ENCODE measurements around the gene HSPBAP1. TPM values are rescaled to one million over a fixed set of nuclear protein-coding genes. Genes with fewer than 3 reads are reported as not detected.

The HSPBAP1 gene
- total RNA-seq, 1 experiment from 2014 or later: 9.8 TPM

DNA sequence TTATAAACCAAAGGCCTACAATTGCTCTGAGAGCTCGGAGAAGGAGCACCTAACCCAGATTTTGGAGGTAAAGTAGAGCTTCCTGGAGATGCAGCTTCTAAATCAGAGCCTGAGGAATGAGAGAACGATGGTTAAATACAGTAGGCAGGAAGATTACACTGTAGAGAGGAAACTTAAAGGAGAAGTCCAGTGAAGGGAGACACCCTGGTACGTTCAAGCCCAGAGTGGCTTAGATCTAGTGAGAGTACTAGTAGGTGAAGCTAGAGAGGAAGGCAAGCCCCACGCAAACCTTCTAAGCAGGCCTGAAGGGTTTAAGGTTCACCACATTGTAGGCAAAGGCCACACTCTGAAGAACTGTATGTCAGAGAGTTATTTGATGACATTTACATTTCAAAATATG lies 34.6 kb upstream of the HSPBAP1 start:
- no peaks in the 10 kb centered on the region for H3K4me1 Mint-ChIP-seq
- H2AFZ ChIP-seq (ENCODE audit: low read length): no peak overlapping the region
- H3K23ac ChIP-seq (ENCODE audit: insufficient read length, low read depth, low read length): no peak overlapping the region
- no peak overlapping the region for H3K4me2 ChIP-seq (ENCODE audit: insufficient read depth, insufficient read length, low read length)
- H2BK15ac ChIP-seq (ENCODE audit: low read depth, low read length): no peak overlapping the region
- no peak overlapping the region for H2BK5ac ChIP-seq (ENCODE audit: insufficient read length, low read length)
- no peaks in the 10 kb centered on the region for H3K4me1 ChIP-seq (ENCODE audit: insufficient read depth, low read length)
- no peaks in the 10 kb centered on the region for H3K79me1 ChIP-seq (ENCODE audit: insufficient read depth, low read depth, low read length, poor library complexity, severe bottlenecking)
- H3K14ac ChIP-seq (ENCODE audit: insufficient read depth, low read length): no peak overlapping the region
- H3K27ac Mint-ChIP-seq: peak overlapping the region in 1 of 3 experiments; percentile 12; a peak in 1 of 7 replicates
- no peak overlapping the region for H3K18ac ChIP-seq (ENCODE audit: insufficient read length, low read depth, low read length)
- no peaks in the 10 kb centered on the region for H3K23me2 ChIP-seq (ENCODE audit: insufficient read length, low read depth, low read length, poor library complexity, severe bottlenecking)
- no peak overlapping the region for H2BK120ac ChIP-seq (ENCODE audit: low read depth, low read length, poor library complexity, severe bottlenecking)
- no peaks in the 10 kb centered on the region for H3K79me2 ChIP-seq (ENCODE audit: insufficient read depth, low read length)
- H3K36me3 Mint-ChIP-seq (ENCODE audit: insufficient read depth in 1 of 3, low read depth in 3 of 3): peaks cover 0 to 6% (median 3%) of the 10 kb centered on the region in 3 experiments; a peak in 5 of 7 replicates
- H4K20me1 ChIP-seq (ENCODE audit: control insufficient read depth, insufficient read depth, insufficient read length): no peaks in the 10 kb centered on the region
- no peak overlapping the region for H2BK20ac ChIP-seq (ENCODE audit: low read depth, low read length, poor library complexity, severe bottlenecking)
- no peaks in the 10 kb centered on the region for H3K27me3 Mint-ChIP-seq (ENCODE audit: low read depth)
- H3K27me3 ChIP-seq (ENCODE audit: insufficient read depth, low read length): no peaks in the 10 kb centered on the region
- WGBS (ENCODE audit: extremely low coverage, insufficient read length, low lambda C conversion rate): no CpG with 5 or more reads among the region's 4 CpGs
- H2AK5ac ChIP-seq (ENCODE audit: insufficient read length, low read length): no peak overlapping the region
- no peak overlapping the region for H4K91ac ChIP-seq (ENCODE audit: insufficient read length, low read depth, low read length)
- no peak overlapping the region for H4K8ac ChIP-seq (replicated peaks; ENCODE audit: insufficient read length, low read depth, low read length)
- no peaks in the 10 kb centered on the region for H3K9me3 ChIP-seq (ENCODE audit: control insufficient read depth, low read depth, low read length)
- DNase-seq: no peak
- H3K4me3 Mint-ChIP-seq: no peak overlapping the region
- no peak overlapping the region for H4K5ac ChIP-seq (ENCODE audit: insufficient read length, low read depth, low read length)
- no peak overlapping the region for H3K56ac ChIP-seq (ENCODE audit: insufficient read length, low read depth, low read length)
- H3K4ac ChIP-seq (ENCODE audit: low read depth, low read length): no peak overlapping the region
- no peak overlapping the region for H3T11ph ChIP-seq (ENCODE audit: low read length)
- H3K27ac ChIP-seq (ENCODE audit: insufficient read length, low read depth, low read length): no peak overlapping the region
- no peak overlapping the region for H2BK12ac ChIP-seq (ENCODE audit: insufficient read length, low read depth, low read length)
- no peak overlapping the region for H3K9ac ChIP-seq (ENCODE audit: extremely low read depth, insufficient read length, low read length)
- TF ChIP-seq, protein P1, sequence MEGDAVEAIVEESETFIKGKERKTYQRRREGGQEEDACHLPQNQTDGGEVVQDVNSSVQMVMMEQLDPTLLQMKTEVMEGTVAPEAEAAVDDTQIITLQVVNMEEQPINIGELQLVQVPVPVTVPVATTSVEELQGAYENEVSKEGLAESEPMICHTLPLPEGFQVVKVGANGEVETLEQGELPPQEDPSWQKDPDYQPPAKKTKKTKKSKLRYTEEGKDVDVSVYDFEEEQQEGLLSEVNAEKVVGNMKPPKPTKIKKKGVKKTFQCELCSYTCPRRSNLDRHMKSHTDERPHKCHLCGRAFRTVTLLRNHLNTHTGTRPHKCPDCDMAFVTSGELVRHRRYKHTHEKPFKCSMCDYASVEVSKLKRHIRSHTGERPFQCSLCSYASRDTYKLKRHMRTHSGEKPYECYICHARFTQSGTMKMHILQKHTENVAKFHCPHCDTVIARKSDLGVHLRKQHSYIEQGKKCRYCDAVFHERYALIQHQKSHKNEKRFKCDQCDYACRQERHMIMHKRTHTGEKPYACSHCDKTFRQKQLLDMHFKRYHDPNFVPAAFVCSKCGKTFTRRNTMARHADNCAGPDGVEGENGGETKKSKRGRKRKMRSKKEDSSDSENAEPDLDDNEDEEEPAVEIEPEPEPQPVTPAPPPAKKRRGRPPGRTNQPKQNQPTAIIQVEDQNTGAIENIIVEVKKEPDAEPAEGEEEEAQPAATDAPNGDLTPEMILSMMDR (conservative IDR thresholded peaks at IDR 0.05): no peak
- H3K9me3 Mint-ChIP-seq: no peaks in the 10 kb centered on the region

All from H9 (cell line).